GM18508 (cell line): Measurements from ENCODE around the gene FDPS.

Experiments
- ATAC-seq: cut with Tn5 transposase; IDR thresholded peaks from one replicate; pipeline ENCODE4 v1.9.1; 2021; ENCODE audit warnings: moderate number of reproducible peaks; ENCODE audit not compliant: insufficient read depth, unreplicated experiment

The FDPS gene

DNA sequence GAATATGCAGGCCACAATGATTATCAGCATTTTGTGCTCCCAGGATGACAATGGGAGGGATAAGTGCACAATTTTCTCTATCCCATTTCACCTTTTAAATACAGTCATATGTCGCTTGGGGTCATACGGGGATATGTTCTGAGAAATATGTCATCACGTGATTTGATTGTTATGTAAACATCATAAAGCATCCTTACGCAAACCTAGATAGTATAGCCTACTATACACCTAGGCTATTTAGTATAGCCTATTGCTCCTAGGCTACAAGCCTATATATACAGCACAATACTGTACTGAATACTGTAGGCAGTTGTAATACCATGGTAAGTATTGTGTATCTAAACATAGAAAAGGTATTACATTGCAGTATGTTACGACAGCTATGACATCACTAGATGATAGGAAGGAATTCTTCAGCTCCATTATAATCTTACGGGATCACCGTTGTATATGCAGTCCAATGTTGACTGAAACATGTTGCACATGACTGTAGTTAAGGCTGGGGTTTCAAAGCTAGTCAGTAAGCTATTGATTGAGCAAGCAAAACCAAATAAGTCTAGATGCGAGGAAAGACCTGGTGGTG, 30.9 kb downstream of the FDPS start:
- no peak for ATAC-seq

DNA sequence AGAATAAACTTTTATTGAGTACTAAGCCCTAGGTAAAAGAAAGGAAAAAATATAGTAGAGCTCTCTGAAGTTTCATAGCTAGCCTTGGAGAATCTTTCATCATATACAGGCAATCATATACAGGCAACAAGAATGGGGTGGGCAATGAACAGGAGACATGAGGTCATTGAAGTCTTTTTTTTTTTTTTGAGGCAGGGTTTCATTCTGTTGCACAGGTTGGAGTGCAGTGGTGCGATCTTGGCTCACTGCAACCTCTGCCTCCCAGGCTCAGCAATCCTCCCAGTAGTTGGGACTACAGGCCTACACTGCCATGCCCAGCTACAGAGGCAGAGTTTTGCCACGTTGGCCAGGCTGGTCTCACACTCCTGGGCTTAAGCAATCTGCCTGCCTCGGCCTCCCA, 34.2 kb downstream of the FDPS start:
- no peak for ATAC-seq

DNA sequence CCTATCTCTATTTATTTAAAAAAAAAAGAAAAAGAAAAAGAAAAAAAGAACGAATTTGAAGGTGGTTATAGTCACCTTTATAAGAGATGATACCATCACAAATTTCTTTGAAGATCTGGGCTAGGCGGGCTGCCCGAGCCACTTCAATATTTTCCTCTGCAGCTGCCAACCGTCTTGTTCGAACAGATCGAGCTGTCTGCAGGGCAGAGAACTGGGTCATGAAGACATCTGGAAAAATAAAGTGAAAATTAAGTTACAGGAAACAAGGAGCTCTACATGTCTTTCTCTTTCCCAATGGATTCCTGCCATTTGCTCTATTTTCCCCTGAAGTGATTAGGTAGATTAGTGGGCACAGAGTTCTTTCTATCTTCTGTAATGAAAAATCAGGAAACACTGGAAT, 44.0 kb downstream of the FDPS start:
- no peak for ATAC-seq

DNA sequence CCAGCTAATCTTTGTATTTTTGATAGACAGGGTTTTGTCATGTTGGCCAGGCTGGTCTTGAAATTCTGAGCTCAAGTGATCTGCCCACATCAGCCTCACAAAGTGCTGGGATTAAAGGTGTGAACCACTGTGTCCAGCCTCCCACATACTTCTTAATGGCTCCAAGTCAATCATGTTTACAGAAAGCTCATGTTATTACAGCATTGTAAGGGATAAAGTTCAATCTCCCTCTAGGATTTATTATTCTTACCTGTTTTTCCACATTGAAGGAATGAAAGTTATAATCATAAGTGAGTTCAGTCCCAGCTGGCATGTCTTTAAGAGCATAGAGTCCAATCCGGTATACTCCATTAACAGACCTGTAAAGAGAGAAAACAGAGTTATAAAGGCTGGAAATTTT, 51.4 kb downstream of the FDPS start:
- ATAC-seq = no peak
